Astrocyte of the cerebellum (primary cell): ENCODE results near the gene GATA3.

ENCODE experiments used
- DNase-seq: peaks from one replicate; pipeline ENCODE4 v3.0.0-alpha.2; 2011; ENCODE audit warnings: low read depth
- H3K4me3 ChIP-seq: 2 replicates; pipeline ENCODE4 v1.5.1; 2011; ENCODE audit warnings: mild to moderate bottlenecking, low read depth, low read length, moderate library complexity
- in situ Hi-C: cut with HindIII; loops from 2 replicates; pipeline ENCODE4 v1.10.0; 2017; ENCODE audit warnings: low sequenced_read_pairs
- TF ChIP-seq, protein P1 (sequence below): IDR thresholded peaks from 2 replicates; pipeline ENCODE4 v1.5.1; 2012; ENCODE audit warnings: low read length, low read depth, moderate library complexity, mild to moderate bottlenecking; ENCODE audit errors: missing control alignments

GATA3 gene

GRCh38 chr10:8037941-8038894 lies 16.3 kb upstream of the GATA3 start:
- DNase-seq, result no peak
- TF ChIP-seq, protein P1, sequence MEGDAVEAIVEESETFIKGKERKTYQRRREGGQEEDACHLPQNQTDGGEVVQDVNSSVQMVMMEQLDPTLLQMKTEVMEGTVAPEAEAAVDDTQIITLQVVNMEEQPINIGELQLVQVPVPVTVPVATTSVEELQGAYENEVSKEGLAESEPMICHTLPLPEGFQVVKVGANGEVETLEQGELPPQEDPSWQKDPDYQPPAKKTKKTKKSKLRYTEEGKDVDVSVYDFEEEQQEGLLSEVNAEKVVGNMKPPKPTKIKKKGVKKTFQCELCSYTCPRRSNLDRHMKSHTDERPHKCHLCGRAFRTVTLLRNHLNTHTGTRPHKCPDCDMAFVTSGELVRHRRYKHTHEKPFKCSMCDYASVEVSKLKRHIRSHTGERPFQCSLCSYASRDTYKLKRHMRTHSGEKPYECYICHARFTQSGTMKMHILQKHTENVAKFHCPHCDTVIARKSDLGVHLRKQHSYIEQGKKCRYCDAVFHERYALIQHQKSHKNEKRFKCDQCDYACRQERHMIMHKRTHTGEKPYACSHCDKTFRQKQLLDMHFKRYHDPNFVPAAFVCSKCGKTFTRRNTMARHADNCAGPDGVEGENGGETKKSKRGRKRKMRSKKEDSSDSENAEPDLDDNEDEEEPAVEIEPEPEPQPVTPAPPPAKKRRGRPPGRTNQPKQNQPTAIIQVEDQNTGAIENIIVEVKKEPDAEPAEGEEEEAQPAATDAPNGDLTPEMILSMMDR, result no peak
- no peak overlapping the region for H3K4me3 ChIP-seq
- in situ Hi-C loops, result no loop called here

DNA sequence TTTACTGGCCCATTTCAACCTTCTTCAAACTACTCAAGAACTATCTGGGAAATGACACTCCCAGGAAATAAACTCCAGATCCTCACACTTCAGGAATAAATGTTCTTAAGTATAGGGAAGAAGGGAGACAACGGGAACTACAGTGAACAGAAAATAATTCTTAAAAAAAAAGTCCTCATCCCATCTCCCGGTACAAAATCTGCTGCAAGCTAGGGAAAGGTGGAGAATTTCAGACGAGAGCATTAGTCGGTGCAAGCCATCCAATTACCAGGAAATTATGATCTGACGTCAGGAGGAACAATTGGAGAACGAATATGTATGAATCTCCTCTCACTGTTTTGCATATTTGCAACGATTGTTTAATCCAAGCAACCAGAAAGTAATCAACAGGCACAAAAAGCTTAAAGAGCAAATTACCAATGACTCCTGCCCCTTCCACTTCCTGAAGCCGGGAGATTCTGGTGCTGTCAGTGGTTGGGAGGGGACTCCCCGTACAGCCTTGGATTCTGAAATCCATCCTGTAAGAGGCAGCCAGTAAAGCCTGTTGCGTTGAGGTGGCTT lies 15.1 kb upstream of the GATA3 start:
- in situ Hi-C loops, result no loop called here
- no peak overlapping the region for H3K4me3 ChIP-seq
- no peak for DNase-seq
- TF ChIP-seq, protein P1, result no peak

GRCh38 chr10:8040651-8041050 lies 13.8 kb upstream of the GATA3 start:
- no peak for DNase-seq
- in situ Hi-C loops, result no loop called here
- TF ChIP-seq, protein P1, result no peak

DNA sequence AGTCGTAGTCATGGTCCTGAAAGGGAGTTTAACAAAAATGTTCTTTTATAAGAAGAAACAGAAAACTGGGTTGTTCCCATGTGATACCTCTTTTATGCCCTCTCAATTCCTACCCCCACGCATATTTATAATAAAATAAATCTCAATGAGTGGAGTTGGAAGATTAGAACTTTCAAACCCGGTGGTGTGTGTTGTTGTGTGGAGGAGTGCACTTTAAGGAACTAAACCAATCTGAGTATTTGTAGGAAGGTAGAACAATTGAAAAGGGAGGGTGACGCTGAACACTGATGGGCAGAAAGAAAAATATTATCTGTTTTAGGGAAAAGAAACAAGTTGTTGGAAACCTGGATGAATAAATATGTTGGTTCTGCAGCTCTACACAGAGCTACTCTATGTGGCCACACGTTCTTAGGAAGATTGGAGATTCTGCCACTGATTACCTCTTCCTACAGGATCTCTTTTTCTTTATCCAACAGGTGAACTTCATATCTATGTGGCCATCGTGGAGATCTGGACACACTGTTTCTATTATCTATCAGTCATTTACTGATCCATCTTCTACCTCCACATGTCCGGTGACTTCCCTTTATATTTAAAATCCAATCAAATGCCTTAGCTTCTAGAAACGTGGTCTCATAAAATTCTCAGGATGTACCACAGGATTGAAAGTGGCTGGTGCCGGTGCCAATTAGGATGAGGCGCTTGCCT lies 13.1 kb upstream of the GATA3 start:
- H3K4me3 ChIP-seq, result no peak overlapping the region
- TF ChIP-seq, protein P1, result no peak
- DNase-seq, result no peak
- in situ Hi-C loops, result no loop called here

More at GRCh38 chr10:8040651-8041050, 13.8 kb upstream of the GATA3 start:
- no peak overlapping the region for H3K4me3 ChIP-seq

- in situ Hi-C loops, result no loop called here
- TF ChIP-seq, protein P1, result no peak
- H3K4me3 ChIP-seq, result no peak overlapping the region
- DNase-seq, result no peak
Measured at GRCh38 chr10:8041992-8042720, 12.3 kb upstream of the GATA3 start.
